Activated CD4-positive, CD25-positive, alpha-beta regulatory T cell treated with anti-CD3 and anti-CD28 coated beads, Interleukin-2, amount 50 U/mL, for 16 hours (primary cell): ENCODE measurements around the gene SRR.

Experiments
- DNase-seq: peaks from one replicate; pipeline ENCODE4 v3.0.0-alpha.2; 2020; ENCODE audit warnings: low read depth, low spot score

Gene SRR

DNA sequence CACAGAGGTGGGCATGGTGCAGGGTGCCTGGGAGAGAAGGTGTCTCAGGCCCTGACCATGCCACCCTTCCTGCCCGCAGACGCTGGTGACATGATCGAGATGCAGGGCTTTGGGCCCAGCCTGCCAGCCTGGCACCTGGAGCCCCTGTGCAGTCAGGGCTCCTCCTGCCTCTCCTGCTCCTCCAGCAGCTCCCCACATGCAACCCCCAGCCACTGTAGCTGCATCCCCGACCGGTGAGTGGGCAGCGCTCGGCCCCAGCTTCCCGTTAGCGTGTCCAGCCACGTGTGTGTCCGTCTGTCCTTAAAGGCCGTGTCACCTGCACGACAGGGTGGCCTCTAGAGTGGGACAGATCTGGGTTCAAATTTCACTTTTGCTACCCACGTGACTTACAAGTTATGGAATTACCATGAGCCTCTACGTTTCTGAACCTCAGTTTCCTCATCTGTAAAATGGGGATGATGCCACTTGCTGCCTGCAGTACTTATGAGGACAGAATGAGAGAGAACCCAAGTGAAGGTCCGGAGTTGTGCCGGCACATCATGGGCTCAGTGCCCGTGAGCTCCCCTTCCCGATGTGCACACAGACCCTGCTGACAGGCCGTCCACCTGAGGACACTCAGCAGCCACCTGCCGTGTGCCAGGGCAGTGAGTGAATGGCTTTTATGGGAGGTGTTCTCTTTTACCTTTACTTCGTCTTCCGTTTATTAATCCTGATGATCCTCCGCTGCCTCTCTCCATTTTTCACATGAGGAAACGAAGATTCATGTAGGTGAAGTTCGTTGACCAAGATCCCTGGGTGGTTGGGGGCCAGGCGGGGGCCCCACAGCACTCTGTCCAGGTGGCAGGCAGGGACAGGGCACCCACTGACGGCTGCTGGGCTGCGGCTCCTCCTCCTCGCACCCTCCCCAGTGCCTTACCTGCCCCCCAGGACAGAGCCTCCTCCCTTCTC lies 67.7 kb downstream of the SRR start:
- no peak for DNase-seq

DNA sequence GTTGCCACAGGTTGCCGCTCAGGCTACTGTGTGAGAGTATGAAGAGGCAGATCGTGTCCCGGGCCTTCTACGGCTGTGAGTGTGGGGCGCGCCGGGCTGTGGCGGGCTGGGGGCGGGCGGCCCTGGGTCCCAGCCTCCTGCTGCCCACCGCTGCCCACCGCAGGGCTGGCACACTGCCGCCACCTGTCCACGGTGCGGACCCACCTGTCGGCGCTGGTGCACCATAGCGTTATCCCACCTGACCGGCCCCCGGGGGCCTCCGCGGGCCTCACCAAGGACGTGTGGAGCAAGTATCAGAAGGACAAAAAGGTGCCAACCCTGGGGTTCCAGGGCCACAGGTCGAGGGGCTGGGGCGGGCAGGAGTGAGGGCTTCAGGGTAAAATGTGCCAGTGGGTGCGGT lies 68.4 kb downstream of the SRR start:
- no peak for DNase-seq

DNA sequence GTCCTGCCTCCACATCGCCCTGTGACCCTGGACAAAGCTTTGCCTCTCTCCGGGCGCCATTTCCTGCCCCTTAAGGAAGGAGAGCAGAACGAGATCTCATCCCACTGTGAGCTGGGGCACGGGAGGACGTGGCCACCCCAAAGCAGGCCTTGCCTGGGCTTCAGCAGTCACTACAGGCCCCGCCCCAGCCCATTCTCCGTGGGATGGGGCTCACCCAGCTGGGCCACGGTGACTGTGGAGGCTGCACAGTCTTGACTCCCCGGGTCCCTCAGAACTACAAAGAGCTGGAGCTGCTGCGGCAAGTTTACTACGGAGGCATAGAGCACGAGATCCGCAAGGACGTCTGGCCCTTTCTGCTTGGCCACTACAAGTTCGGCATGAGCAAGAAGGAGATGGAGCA lies 68.9 kb downstream of the SRR start:
- no peak for DNase-seq

DNA sequence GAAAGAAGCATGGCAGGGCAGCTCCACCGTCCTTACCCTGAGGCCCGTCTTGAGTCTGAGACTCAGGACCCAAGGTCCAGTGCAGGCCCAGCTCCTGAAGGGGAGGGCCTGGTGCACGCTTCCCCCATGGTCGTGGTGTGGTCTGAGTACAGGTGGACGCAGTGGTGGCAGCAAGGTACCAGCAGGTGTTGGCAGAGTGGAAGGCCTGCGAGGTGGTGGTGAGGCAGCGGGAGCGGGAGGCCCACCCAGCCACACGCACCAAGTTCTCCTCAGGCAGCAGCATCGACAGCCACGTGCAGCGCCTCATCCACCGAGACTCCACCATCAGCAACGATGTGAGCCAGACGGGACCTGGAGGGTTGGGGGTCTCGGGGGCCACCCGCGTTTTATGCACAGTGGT lies 69.4 kb downstream of the SRR start:
- DNase-seq: no peak
